OCI-M2 (cell line): Measurements from ENCODE around the gene PRKCZ.

Experiments used
- DNase-seq: peaks from one replicate; lab custom pipeline; 2025; ENCODE audit not compliant: unreplicated experiment; lab: John Stamatoyannopoulos, UW

Gene PRKCZ

DNA sequence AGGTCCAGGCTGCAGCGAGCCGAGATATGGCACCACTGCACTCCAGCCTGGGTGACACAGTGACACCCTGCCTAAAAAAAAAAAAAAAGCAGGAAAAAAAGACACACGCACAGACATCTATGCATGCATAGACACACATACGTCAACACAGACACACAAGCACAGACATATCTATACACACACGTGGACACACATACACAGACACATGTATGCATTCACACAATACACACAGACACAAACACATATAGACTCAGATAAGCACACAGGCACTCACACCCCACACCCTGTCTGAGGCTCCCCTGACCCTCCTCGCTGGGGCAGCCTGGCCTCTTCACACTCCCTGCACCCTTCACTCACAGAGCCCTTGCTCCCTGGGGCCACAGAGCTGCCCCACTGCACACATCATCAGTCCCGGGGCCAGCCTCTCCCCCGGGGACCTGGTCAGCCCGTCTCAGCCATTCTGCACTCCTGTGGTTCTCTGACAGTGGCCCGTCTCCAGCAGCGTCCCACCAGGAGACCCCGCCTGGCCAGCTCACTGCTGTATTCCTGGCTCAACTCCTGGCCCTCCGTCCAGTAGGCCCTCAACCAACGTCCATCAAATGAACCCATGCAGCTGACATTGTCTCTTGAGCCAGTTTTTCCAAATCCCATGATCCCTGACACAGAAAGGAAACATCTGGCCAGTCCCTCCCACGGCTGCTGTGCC lies 4.6 kb upstream of the PRKCZ start:
- no peak for DNase-seq

DNA sequence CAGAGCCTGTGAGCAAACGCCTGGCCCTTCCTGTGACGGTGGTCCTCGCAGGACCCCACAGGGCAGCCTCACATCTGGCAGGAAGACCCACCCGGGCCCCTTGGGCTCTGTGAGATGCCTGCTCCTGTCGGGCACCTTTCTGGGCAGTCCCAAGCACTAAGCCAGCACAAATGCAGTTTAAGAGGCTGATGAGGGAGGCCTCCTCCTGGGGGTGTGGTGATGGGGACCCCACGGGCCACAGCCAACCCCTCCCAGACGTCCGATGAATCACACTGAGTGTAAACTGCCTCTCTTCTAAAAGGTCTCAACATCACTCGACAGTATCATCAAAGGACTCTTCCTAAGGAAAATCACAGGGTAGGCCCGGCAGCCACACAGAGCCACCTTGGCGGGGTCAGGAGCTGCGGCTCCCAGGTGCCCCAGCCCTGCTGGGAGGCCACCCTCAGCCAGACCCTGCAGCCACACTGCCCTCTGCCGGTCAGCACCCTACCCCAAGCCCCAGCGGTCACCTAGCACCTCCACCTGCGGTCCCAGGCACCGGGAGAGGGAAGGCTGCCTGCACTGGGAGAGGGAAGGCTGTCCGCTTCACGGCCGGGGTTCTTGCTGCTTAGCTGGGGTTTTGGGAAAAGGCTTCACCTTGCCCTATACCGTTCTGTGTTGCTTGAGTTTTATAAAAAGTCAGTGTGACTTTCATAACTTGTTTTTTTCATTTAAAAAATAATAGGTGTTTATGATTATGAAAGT lies 3.9 kb upstream of the PRKCZ start:
- no peak for DNase-seq

DNA sequence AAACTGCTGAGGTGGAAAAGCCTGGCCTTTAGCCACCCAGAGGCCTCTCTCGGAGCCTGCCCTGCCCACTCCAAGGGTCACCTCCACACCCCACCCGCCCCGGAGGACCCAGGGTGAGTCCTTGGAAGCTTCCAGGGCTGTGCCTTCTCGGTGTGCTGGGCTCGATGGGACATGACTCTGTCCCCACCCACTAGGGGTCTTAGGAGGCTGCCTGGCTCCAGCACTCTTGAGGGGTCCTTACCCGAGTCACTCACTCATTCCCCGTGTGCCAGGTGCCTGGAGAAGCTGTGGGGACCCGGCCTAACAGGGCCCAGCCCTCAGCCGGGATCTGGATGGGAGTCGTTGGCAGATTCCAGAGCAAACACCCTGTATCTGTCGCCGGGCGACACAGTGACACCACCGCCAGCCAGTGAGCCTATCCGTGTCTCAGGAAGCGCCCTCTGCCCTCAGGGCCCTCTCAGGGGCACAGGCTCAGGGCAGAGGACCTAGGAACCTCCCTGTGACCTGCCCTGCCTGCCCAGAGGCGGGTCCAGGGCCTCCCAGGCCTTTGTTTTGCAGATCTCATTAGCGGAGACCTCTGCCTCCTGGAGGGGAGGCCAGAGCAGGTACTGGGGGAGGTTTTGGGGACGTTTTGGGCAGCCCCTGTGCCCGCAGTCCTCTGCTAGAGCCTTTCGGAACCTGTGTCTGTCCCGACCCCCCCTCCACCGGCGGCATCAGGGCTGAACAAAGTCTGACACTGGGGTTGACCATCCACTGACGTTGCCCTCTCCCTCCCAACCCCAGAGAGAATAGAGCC lies 3.1 kb upstream of the PRKCZ start:
- no peak for DNase-seq

- DNase-seq = no peak
These were observed 2.2 kb upstream of the PRKCZ start for GRCh38 chr1:2047749-2048729.

DNA sequence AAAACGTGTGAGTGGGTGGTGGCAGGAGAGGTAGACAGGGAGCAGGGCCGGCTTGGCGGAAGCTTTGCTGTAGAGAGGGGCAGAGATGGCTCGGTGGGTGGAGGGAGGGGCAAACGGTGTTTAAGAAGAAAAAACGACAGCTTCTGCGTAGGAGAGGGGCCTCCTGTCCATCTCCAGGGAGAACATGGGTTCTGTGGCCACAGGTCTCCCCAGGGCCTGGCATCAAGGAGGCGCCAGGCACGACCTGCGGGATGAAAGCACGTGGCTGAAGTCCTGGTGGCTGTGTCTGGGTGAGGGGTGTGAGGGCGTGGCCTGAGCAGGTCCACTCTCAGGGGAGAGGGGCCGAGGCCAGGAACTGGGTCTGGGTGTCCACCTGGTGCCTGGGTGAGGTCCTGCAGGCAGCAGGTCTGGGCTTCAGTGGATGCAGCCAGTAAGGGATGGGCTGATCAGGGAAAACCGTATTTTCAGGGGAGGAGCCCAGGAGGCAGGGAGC lies 940 bp upstream of the PRKCZ start:
- no peak for DNase-seq

DNA sequence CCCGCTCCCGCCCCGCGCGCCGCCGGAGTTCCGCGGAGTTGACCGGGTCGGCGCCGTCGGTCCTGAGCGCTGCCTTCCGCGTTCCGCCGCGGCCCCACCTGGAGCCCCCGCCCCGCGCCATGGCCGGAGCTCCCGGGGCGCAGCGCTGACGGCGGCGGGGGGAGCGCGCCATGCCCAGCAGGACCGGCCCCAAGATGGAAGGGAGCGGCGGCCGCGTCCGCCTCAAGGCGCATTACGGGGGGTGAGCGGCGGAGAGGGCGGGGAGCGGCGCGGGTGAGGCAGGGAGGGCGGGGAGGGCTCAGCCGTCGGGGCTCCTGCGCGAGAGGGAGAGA lies 216 bp downstream of the PRKCZ start:
- no peak for DNase-seq

GRCh38 chr1:2050793-2051682 lies 827 bp downstream of the PRKCZ start:
- no peak for DNase-seq

GRCh38 chr1:2052054-2052679 lies 2.0 kb downstream of the PRKCZ start:
- DNase-seq = no peak

DNA sequence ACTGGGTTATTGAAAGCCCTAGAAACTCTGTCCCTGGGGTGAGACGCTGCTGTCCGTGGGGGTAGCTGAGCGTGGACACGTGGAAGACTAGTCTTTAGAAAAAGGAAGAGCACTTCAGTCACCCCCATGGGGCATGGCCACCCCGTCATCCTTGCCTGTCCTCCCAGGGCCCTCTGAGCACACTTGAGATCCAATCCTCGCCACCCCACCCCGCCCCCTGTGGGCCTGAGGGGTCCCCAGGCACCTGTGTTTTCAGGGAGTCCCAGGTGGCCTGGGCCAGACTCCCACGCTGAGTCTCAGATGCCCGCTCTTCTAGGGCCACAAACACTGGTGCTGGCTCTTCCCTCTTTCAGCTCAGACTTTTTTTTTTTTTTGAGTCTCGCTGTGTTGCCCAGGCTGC lies 2.5 kb downstream of the PRKCZ start:
- DNase-seq = no peak

- DNase-seq = no peak
These were observed 3.0 kb downstream of the PRKCZ start for GRCh38 chr1:2053217-2053616.

- DNase-seq = no peak
These were observed 3.7 kb downstream of the PRKCZ start for GRCh38 chr1:2053784-2054376.

DNA sequence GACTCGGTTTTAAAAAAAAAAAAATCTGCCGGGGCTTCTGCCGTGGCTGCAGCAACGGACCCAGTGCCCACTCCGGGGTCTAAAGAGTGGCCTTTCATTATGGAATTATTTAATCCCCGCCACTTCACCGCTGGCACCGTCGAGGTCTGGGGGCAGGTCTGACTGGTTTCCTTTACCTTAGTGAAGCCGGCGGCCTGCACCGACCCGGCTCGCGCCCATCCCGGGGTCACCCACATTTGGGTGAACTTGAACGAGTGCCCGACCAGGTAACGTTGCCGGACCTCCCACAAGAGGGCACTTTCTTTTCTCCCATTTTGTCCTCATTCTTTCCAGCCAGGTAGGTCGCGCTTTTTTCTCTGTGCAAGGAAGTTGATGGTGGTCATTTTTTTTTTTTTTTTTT lies 4.3 kb downstream of the PRKCZ start:
- DNase-seq = no peak

DNA sequence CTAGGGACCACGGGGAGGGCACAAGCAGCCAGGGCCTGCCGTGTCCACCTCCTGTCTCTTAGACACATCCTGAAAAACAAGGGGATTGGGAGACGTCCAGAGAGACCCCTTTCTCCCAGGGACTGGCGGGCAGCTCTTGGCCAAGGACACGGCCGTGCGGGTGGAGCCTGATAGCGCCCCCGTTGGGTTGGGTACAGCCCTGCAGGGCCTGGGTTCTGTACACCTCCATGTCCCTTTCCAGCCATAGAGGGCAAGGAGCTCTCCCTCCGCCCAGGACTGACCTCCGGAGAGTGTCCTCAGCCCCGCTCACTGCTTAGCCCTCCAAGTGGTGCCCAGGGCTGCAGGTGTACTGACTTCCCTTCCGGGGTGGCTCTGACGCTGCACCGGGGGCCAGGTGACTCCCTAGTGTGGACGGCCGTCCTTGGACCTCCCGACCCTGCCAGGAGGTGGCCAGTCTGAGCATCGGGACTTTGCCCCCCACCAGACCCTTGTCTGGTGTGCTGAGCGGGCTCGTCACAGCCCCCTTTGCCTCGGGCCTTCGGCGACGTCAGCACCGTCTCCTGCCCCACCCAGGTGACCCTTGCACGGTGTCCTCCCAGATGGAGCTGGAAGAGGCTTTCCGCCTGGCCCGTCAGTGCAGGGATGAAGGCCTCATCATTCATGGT lies 5.8 kb downstream of the PRKCZ start:
- DNase-seq = no peak

DNA sequence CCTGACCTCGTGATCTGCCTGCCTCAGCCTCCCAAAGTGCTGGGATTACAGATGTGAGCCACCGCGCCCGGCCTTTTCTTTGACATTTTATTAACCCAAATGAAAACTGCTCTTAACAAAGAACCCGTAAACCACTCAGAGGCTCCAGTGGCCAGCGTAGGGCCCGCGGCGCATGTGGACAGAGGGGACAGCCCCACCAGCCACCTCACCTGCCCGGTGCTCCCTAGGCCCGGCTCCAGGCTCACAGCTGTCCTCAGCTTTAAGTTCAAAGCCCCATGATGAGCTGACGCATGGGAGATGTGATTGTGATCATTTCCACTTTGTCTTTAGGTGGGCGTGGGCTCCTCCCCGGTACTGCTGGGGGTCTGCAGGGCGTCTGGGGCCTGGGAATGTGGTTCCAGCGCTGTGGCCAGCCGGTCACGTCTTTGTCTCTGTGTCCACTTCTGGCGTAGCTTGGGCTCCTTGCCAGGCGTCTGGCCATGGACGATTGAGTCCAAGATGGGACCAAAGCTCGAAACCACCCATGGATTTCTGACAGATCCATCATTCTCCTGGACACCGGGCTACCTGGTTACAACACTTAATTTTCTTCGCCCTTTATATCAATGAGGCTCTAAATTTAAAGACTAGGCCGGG lies 6.9 kb downstream of the PRKCZ start:
- DNase-seq = no peak

DNA sequence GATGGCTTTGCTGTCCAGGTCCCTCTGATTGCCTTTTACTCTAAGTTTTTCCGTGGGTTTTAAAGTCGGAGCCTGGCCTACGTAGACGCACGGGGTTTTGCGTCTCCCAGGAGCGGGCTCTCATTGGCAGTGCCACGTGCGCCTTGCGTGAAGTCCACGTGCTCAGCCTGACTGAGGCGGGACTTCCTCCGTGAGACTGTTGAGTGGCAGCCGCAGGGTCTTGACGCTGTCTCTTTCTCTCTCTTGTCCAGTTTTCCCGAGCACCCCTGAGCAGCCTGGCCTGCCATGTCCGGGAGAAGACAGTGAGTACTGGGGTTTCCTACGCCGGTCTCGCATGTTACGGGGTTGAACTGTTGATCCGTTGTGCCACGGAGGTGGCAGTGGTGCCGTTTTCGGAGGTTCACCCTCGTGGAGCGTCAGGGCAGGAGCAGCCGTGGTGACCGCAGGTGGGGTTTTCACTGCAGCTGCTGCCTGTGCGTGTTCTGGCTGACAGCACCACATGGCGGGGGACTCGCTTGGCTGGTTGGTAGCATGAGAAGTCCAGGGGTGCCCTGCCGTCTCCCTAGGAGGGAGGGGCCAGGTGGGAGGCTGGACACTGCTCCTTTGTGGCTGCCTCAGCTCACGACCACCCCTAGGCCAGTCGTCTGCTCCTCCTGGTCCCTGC lies 9.2 kb downstream of the PRKCZ start:
- no peak for DNase-seq

DNA sequence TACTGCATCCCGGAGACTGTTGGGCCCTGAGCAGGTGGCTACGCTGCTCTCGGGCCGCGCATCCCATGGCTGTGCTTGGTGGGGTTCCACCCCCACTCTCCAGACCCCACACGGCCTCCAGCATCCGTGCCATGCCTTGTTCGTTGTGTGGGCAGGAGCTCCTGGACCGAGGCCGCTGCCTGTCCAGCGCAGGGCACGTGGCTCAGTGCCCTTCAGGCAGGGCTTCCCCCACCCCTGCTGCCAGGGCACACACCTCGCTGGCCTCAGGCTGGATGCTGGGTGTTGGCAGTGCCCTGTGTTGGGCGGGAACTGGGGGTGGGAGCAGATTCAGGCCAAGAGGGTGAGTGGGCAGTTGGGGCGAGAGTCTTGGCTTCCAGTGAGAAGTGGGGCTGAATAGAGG lies 9.9 kb downstream of the PRKCZ start:
- no peak for DNase-seq

- no peak for DNase-seq
These were observed 10.3 kb downstream of the PRKCZ start for GRCh38 chr1:2060535-2060934.
